ENCODE measurements around the gene POLR2I.
"Not testable (repeated sequence)": the region's sequence is repeated elsewhere in the genome, so short reads cannot be mapped to it uniquely, and the experiment has no call there.

The POLR2I gene

GRCh38 chr19:36131221-36131620 is 16.5 kb upstream of the POLR2I start:
- not testable (repeated sequence) for DNase-seq

- no peak for DNase-seq
Measured at GRCh38 chr19:36128392-36128736, 13.7 kb upstream of the POLR2I start.

- DNase-seq: no peak
Measured at GRCh38 chr19:36125557-36125956, 10.9 kb upstream of the POLR2I start.

GRCh38 chr19:36121486-36122124 is 6.9 kb upstream of the POLR2I start:
- no peak for DNase-seq

GRCh38 chr19:36120984-36121358 is 6.3 kb upstream of the POLR2I start:
- DNase-seq: no peak

- no peak for DNase-seq
Measured at GRCh38 chr19:36120092-36120983, 5.7 kb upstream of the POLR2I start.

GRCh38 chr19:36116344-36116637 is 1.6 kb upstream of the POLR2I start:
- DNase-seq: no peak

GRCh38 chr19:36115453-36116343 is 1.0 kb upstream of the POLR2I start, which contains the start of gene TBCB:
Gene TBCB (plus strand): TSS chr19:36115468. CDS start chr19:36115561, 93 bp downstream.
- DNase-seq: no peak

GRCh38 chr19:36113894-36114720 is 568 bp downstream of the POLR2I start:
- DNase-seq: peak; percentile 61

GRCh38 chr19:36113425-36113824 is 1.2 kb downstream of the POLR2I start:
- no peak for DNase-seq

- no peak for DNase-seq
Measured at GRCh38 chr19:36112678-36113077, 2.0 kb downstream of the POLR2I start.

- no peak for DNase-seq
Measured at GRCh38 chr19:36111200-36111539, 3.5 kb downstream of the POLR2I start.

GRCh38 chr19:36110487-36111199 is 4.0 kb downstream of the POLR2I start, which contains the start of gene OVOL3:
Gene OVOL3 (plus strand): TSS chr19:36111143. CDS start chr19:36111203, 60 bp downstream.
- DNase-seq: no peak

GRCh38 chr19:36108684-36109083 is 6.0 kb downstream of the POLR2I start:
- DNase-seq: no peak

GRCh38 chr19:36106991-36107390 is 7.7 kb downstream of the POLR2I start:
- no peak for DNase-seq

GRCh38 chr19:36106441-36106840 is 8.2 kb downstream of the POLR2I start:
- no peak for DNase-seq

GRCh38 chr19:36103842-36104552 is 10.7 kb downstream of the POLR2I start:
- DNase-seq: no peak

- no peak for DNase-seq
Measured at GRCh38 chr19:36103040-36103626, 11.5 kb downstream of the POLR2I start.

GRCh38 chr19:36101550-36102327 is 12.9 kb downstream of the POLR2I start:
- no peak for DNase-seq

GRCh38 chr19:36100476-36100875 is 14.2 kb downstream of the POLR2I start:
- DNase-seq: no peak
